Ovary (tissue), 3 donors: ENCODE results near the gene DND1.

Experiments
- POLR2A ChIP-seq: fragments of 450-650 bp; IDR thresholded peaks from one replicate; pipeline ENCODE4 v1.6.1; 2017; ENCODE audit warnings: antibody characterized with exemption, mild to moderate bottlenecking, moderate library complexity
- TF ChIP-seq, protein P1 (sequence below), 3 donors: fragments of 450-650 bp in 2 of 3; fragments of 200-600 bp in 1 of 3; IDR thresholded peaks; one replicate each; pipeline versions ENCODE4 v1.5.1 to v1.8.0; 2016 to 2022; ENCODE audit warnings: antibody characterized with exemption in 3 of 3, mild to moderate bottlenecking in 1 of 3
- donor health status: DM: no; HTN: no; CAD: no.

DNA sequence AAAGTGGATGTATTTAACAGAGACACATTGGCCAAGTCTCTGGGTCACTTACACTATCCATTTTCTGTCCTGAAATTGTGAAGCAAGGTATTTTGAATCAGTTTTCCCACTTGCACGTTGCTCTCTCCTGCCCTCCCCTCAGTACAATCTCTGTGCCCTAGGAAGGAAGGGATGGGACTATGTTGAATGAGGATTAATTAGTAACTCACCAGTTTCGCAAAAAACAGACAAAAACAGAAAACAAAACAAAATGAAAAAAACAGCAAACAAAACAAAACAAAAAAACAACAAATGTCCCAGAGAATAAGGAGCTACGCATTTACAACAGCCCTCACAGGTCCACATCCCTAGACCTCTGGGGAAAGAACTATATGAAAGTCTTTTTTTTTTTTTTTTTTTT, 39.3 kb downstream of the DND1 start:
- TF ChIP-seq, protein P1, sequence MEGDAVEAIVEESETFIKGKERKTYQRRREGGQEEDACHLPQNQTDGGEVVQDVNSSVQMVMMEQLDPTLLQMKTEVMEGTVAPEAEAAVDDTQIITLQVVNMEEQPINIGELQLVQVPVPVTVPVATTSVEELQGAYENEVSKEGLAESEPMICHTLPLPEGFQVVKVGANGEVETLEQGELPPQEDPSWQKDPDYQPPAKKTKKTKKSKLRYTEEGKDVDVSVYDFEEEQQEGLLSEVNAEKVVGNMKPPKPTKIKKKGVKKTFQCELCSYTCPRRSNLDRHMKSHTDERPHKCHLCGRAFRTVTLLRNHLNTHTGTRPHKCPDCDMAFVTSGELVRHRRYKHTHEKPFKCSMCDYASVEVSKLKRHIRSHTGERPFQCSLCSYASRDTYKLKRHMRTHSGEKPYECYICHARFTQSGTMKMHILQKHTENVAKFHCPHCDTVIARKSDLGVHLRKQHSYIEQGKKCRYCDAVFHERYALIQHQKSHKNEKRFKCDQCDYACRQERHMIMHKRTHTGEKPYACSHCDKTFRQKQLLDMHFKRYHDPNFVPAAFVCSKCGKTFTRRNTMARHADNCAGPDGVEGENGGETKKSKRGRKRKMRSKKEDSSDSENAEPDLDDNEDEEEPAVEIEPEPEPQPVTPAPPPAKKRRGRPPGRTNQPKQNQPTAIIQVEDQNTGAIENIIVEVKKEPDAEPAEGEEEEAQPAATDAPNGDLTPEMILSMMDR (IDR thresholded peaks at IDR 0.05): no peak
- TF ChIP-seq POLR2A: no peak
